Neuronal stem cell (in vitro differentiated cells): ENCODE measurements around the gene RSRP1.

ENCODE experiments used
- DNase-seq: peaks from one replicate; pipeline ENCODE4 v3.0.0-alpha.2; 2013; ENCODE audit warnings: low spot score
- H2AFZ ChIP-seq: one replicate; pipeline ENCODE4 v1.6.1; 2013; ENCODE audit warnings: mild to moderate bottlenecking, low read length, inconsistent platforms
- H2AK5ac ChIP-seq: 2 replicates; pipeline ENCODE4 v1.6.1; 2013; ENCODE audit warnings: low read depth, mild to moderate bottlenecking, inconsistent platforms, low read length, moderate library complexity, mixed read lengths
- H2BK120ac ChIP-seq: 2 replicates; pipeline ENCODE4 v1.6.1; 2013; ENCODE audit warnings: low read depth, mild to moderate bottlenecking, inconsistent platforms, low read length, moderate library complexity, mixed read lengths
- H2BK12ac ChIP-seq: one replicate; pipeline ENCODE4 v1.6.1; 2013; ENCODE audit warnings: low read length, inconsistent platforms
- H2BK15ac ChIP-seq: 2 replicates; pipeline ENCODE4 v1.6.1; 2013; ENCODE audit warnings: mild to moderate bottlenecking, low read length, inconsistent platforms, mixed read lengths
- H2BK5ac ChIP-seq: one replicate; pipeline ENCODE4 v1.6.1; 2013; ENCODE audit warnings: inconsistent platforms, mild to moderate bottlenecking, low read length, moderate library complexity
- H3K14ac ChIP-seq: one replicate; pipeline ENCODE4 v1.6.1; 2013; ENCODE audit warnings: low read length, inconsistent platforms
- H3K18ac ChIP-seq: 2 replicates; pipeline ENCODE4 v1.6.1; 2013; ENCODE audit warnings: low read length, inconsistent platforms
- H3K23ac ChIP-seq: 2 replicates; pipeline ENCODE4 v1.6.1; 2013; ENCODE audit warnings: low read depth, mild to moderate bottlenecking, mixed read lengths, low read length, inconsistent platforms; ENCODE audit not compliant: poor library complexity
- H3K27ac ChIP-seq: replicated peaks from 3 replicates; pipeline ENCODE4 v1.5.1; 2013; ENCODE audit warnings: low read length, inconsistent platforms
- H3K27me3 ChIP-seq, 3 experiments: 2 replicates each; pipeline ENCODE4 v1.6.1; 2013; ENCODE audit warnings: low read length in 3 of 3, mild to moderate bottlenecking in 2 of 3, inconsistent platforms in 1 of 3, low read depth in 1 of 3, mixed read lengths in 1 of 3, moderate library complexity in 1 of 3; ENCODE audit not compliant: control insufficient read depth in 3 of 3, insufficient read depth in 3 of 3
- H3K36me3 ChIP-seq, 2 donors: replicated peaks in 1 of 2; 2 replicates each; pipeline ENCODE4 v1.6.1; 2013; ENCODE audit warnings: low read length in 2 of 2; ENCODE audit not compliant: control insufficient read depth in 2 of 2, insufficient read depth in 2 of 2
- H3K4ac ChIP-seq: 2 replicates; pipeline ENCODE4 v1.6.1; 2013; ENCODE audit warnings: inconsistent platforms, mild to moderate bottlenecking, low read length, moderate library complexity
- H3K4me1 ChIP-seq, 2 donors: 1 replicate in 1 of 2; 2 replicates in 1 of 2; pipeline ENCODE4 v1.6.1; 2013; ENCODE audit warnings: low read length in 2 of 2, low read depth in 1 of 2; ENCODE audit not compliant: control insufficient read depth in 2 of 2, insufficient read depth in 1 of 2
- H3K4me2 ChIP-seq: one replicate; pipeline ENCODE4 v1.6.1; 2013; ENCODE audit warnings: mild to moderate bottlenecking, low read length, inconsistent platforms; ENCODE audit not compliant: insufficient read depth, poor library complexity, severe bottlenecking
- H3K4me3 ChIP-seq, 2 donors: 2 replicates each; pipeline ENCODE4 v1.5.1; 2013; ENCODE audit warnings: low read length in 2 of 2, mild to moderate bottlenecking in 2 of 2, inconsistent platforms in 1 of 2, moderate library complexity in 1 of 2
- H3K79me1 ChIP-seq: one replicate; pipeline ENCODE4 v1.6.1; 2013; ENCODE audit warnings: low read depth, mild to moderate bottlenecking, inconsistent platforms, low read length, moderate library complexity
- H3K9ac ChIP-seq: one replicate; pipeline ENCODE4 v1.6.1; 2013; ENCODE audit warnings: mild to moderate bottlenecking, low read depth, low read length, inconsistent platforms; ENCODE audit not compliant: poor library complexity
- H3K9me3 ChIP-seq, 2 donors: replicated peaks in 1 of 2; 2 replicates each; pipeline versions ENCODE3 to v1.6.1; 2013; ENCODE audit warnings: low read length in 2 of 2, mild to moderate bottlenecking in 2 of 2, inconsistent platforms in 1 of 2, low read depth in 1 of 2, mixed read lengths in 1 of 2, moderate library complexity in 1 of 2; ENCODE audit not compliant: control insufficient read depth in 2 of 2, insufficient read depth in 1 of 2
- H4K8ac ChIP-seq: one replicate; pipeline ENCODE4 v1.6.1; 2013; ENCODE audit warnings: low read depth, mild to moderate bottlenecking, inconsistent platforms, low read length, moderate library complexity
- H4K91ac ChIP-seq: one replicate; pipeline ENCODE4 v1.6.1; 2013; ENCODE audit warnings: low read length, low read depth, mild to moderate bottlenecking, inconsistent platforms; ENCODE audit not compliant: poor library complexity
- WGBS, 2 donors: extraction: QIAGEN DNeasy Blood & Tissue Kit; methylation state at CpG; one replicate each; pipeline ENCODE4 v1.1.7; 2013; ENCODE audit warnings: missing lambda C conversion rate in 2 of 2, mixed read lengths in 1 of 2; ENCODE audit not compliant: insufficient read length in 2 of 2, insufficient replicate concordance in 1 of 2; ENCODE audit errors: extremely low coverage in 2 of 2; 5-methylcytosine and 5-hydroxymethylcytosine counted together

Gene RSRP1

DNA sequence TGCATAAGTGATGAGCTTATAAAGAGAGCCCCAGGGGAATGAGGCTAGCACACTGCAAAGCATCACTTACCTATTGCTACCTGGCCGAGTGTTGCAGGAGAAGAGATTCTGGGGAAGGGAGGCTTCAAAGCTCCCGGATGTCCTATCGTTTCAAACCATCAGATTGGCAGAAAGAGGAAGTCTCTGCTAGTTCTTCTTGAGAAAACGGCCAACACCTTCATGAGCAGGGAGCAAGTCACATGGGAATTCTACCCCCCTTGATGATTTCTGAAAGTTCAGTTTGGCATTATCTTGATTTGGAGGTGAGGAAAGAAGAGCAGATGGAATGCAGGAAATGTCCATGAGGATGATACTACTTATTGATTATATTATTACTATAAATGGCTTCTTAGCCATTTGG, 31.1 kb downstream of the RSRP1 start:
- no peak for DNase-seq

GRCh38 chr1:25212725-25213124, 34.5 kb downstream of the RSRP1 start:
- no peak overlapping the region for H4K91ac ChIP-seq
- no peak overlapping the region for H2AK5ac ChIP-seq
- WGBS, 2 donors = no CpG with 5 or more reads among the region's 5 CpGs
- H3K4ac ChIP-seq = no peak overlapping the region
- H3K36me3 ChIP-seq = no peaks in the 10 kb centered on the region
- H2BK5ac ChIP-seq = no peak overlapping the region
- no peaks in the 10 kb centered on the region for H3K79me1 ChIP-seq
- no peak for DNase-seq
- H3K4me1 ChIP-seq = no peaks in the 10 kb centered on the region
- no peak overlapping the region for H3K27ac ChIP-seq
- no peaks in the 10 kb centered on the region for H3K27me3 ChIP-seq
- no peak overlapping the region for H2AFZ ChIP-seq
- no peak overlapping the region for H3K14ac ChIP-seq
- no peak overlapping the region for H3K18ac ChIP-seq
- H2BK15ac ChIP-seq = no peak overlapping the region
- H4K8ac ChIP-seq = no peak overlapping the region
- no peak overlapping the region for H2BK12ac ChIP-seq
- no peak overlapping the region for H3K4me2 ChIP-seq
- H3K9ac ChIP-seq = no peak overlapping the region
- no peaks in the 10 kb centered on the region for H3K9me3 ChIP-seq
- H3K4me3 ChIP-seq = no peak overlapping the region
- H3K23ac ChIP-seq = no peak overlapping the region
- H2BK120ac ChIP-seq = no peak overlapping the region

More for the DNA sequence above, 31.1 kb downstream of the RSRP1 start:
- no peaks in the 10 kb centered on the region for H3K4me1 ChIP-seq
- H2BK5ac ChIP-seq = no peak overlapping the region
- no peak overlapping the region for H3K14ac ChIP-seq
- H4K91ac ChIP-seq = no peak overlapping the region
- no peak overlapping the region for H4K8ac ChIP-seq
- no peak overlapping the region for H2AFZ ChIP-seq
- H3K4me3 ChIP-seq = no peak overlapping the region
- no peak overlapping the region for H2BK120ac ChIP-seq
- H3K27ac ChIP-seq = no peak overlapping the region
- no peak overlapping the region for H2BK15ac ChIP-seq
- no peak overlapping the region for H3K4ac ChIP-seq
- no peak overlapping the region for H3K9ac ChIP-seq
- H2AK5ac ChIP-seq = no peak overlapping the region
- no peak overlapping the region for H3K18ac ChIP-seq
- WGBS, 2 donors = no CpG with 5 or more reads among the region's 4 CpGs
- H3K9me3 ChIP-seq = no peaks in the 10 kb centered on the region
- peaks cover 2 to 14% of the 10 kb centered on the region in 2 donors for H3K36me3 ChIP-seq
- no peaks in the 10 kb centered on the region for H3K27me3 ChIP-seq
- H3K79me1 ChIP-seq = no peaks in the 10 kb centered on the region
- no peak overlapping the region for H3K23ac ChIP-seq
- H2BK12ac ChIP-seq = no peak overlapping the region
- H3K4me2 ChIP-seq = no peak overlapping the region

GRCh38 chr1:25210728-25211127, 36.5 kb downstream of the RSRP1 start:
- Histone ChIP-seq H3K9ac (no peak overlapping the region), H3K14ac (no peak overlapping the region), H3K4me2 (no peak overlapping the region), H2BK12ac (no peak overlapping the region), H3K36me3 (no peaks in the 10 kb centered on the region), H3K9me3 (no peaks in the 10 kb centered on the region), H4K91ac (no peak overlapping the region), H2BK15ac (no peak overlapping the region), H4K8ac (no peak overlapping the region), H3K27me3 (peaks cover 0 to 7% (median 0%) of the 10 kb centered on the region in 3 experiments), H3K4me3 (no peak overlapping the region), H2BK120ac (no peak overlapping the region), H2AFZ (no peak overlapping the region), H3K4me1 (no peaks in the 10 kb centered on the region), H3K23ac (no peak overlapping the region), H2BK5ac (no peak overlapping the region), H3K4ac (no peak overlapping the region), H3K18ac (no peak overlapping the region), H3K27ac (no peak overlapping the region), H3K79me1 (no peaks in the 10 kb centered on the region), H2AK5ac (peak overlapping the region; percentile 73)
- WGBS, 2 donors = no CpG with 5 or more reads among the region's 3 CpGs
- DNase-seq = no peak

GRCh38 chr1:25209516-25209915, 37.7 kb downstream of the RSRP1 start:
- peaks cover 0 to 10% (median 0%) of the 10 kb centered on the region in 3 experiments for H3K27me3 ChIP-seq
- H2BK15ac ChIP-seq = no peak overlapping the region
- no peak overlapping the region for H3K4me3 ChIP-seq
- no peak overlapping the region for H2AK5ac ChIP-seq
- no peak overlapping the region for H3K27ac ChIP-seq
- H4K91ac ChIP-seq = no peak overlapping the region
- no peak overlapping the region for H3K23ac ChIP-seq
- H3K18ac ChIP-seq = no peak overlapping the region
- no peaks in the 10 kb centered on the region for H3K79me1 ChIP-seq
- H3K9me3 ChIP-seq = no peaks in the 10 kb centered on the region
- no peaks in the 10 kb centered on the region for H3K36me3 ChIP-seq
- H2BK120ac ChIP-seq = no peak overlapping the region
- H3K4ac ChIP-seq = no peak overlapping the region
- no peak for DNase-seq
- H2AFZ ChIP-seq = no peak overlapping the region
- H3K4me2 ChIP-seq = no peak overlapping the region
- no peak overlapping the region for H2BK5ac ChIP-seq
- WGBS, 2 donors = no CpG with 5 or more reads among the region's 4 CpGs
- no peak overlapping the region for H3K9ac ChIP-seq
- no peak overlapping the region for H3K14ac ChIP-seq
- H3K4me1 ChIP-seq = no peaks in the 10 kb centered on the region
- H4K8ac ChIP-seq = no peak overlapping the region
- H2BK12ac ChIP-seq = no peak overlapping the region
